HepG2 (cell line): Measurements from ENCODE around the gene NFASC. TPM values are rescaled to one million over a fixed set of nuclear protein-coding genes. Genes with fewer than 3 reads are reported as not detected.

ENCODE experiments used
- ATAC-seq: fragments of 200-7000 bp; cut with Tn5 transposase; 3 replicates; pipeline ENCODE4 v1.9.1; 2020; ENCODE audit warnings: mild to moderate bottlenecking, moderate library complexity
- BruUV-seq: library from RNA; stranded (reverse); fragments of 400-500 nt; replicated peaks from 2 replicates; lab custom pipeline; 2021; lab: Mats Ljungman, UMichigan
- CTCF ChIA-PET: fragments of 300-600 bp; formaldehyde crosslinking; extraction: SDS; loops from one replicate; lab custom pipeline; 2021; ENCODE audit warnings: low total read pairs, inconsistent platforms, low intra/inter-chr PET ratio; lab: Yijun Ruan, JAX
- POLR2A ChIA-PET: fragments of 350-600 bp; sonication (Branson Sonifier 250); formaldehyde crosslinking; loops from one replicate; lab custom pipeline; 2020; ENCODE audit warnings: antibody characterized with exemption, inconsistent platforms; lab: Yijun Ruan, JAX
- DNase-seq: peaks from one replicate; pipeline ENCODE4 v3.0.0-alpha.2; 2015; ENCODE audit warnings: low spot score
- FAIRE-seq: peaks from 3 replicates; lab custom pipeline; 2011; peaks lifted over from hg19 to GRCh38; lab: Jason Lieb, UNC
- H2AFZ ChIP-seq: one replicate; pipeline ENCODE4 v1.6.1; 2011; ENCODE audit warnings: low read length, inconsistent platforms
- H3K27ac ChIP-seq: fragments of 300-600 bp; 3 replicates; pipeline ENCODE4 v1.8.0; 2011; ENCODE audit warnings: mixed run types, mild to moderate bottlenecking, mixed read lengths, low read length, inconsistent platforms; ENCODE audit not compliant: insufficient read depth; ENCODE audit errors: extremely low read length
- H3K27me3 ChIP-seq, 2 experiments: fragments of 200-600 bp in 1 of 2; 2 replicates in 1 of 2; 3 replicates in 1 of 2; pipeline versions ENCODE4 v1.6.0 to v1.8.0; 2011; ENCODE audit warnings: low read length in 2 of 2, mild to moderate bottlenecking in 2 of 2, moderate library complexity in 2 of 2, inconsistent platforms in 1 of 2; ENCODE audit not compliant: insufficient read depth in 2 of 2, control insufficient read depth in 1 of 2
- H3K36me3 ChIP-seq, 2 experiments: fragments of 200-600 bp in 1 of 2; replicated peaks in 1 of 2; 2 replicates in 1 of 2; 3 replicates in 1 of 2; pipeline versions ENCODE4 v1.5.1 to v1.8.0; 2011; ENCODE audit warnings: low read length in 2 of 2, inconsistent platforms in 1 of 2; ENCODE audit not compliant: insufficient read depth in 2 of 2, control insufficient read depth in 1 of 2
- H3K4me1 ChIP-seq: 2 replicates; pipeline ENCODE4 v1.5.1; 2012; ENCODE audit warnings: low read length, inconsistent platforms; ENCODE audit not compliant: insufficient read depth
- H3K4me2 ChIP-seq: 2 replicates; pipeline ENCODE4 v1.6.0; 2011; ENCODE audit warnings: low read depth, low read length, inconsistent platforms
- H3K4me3 ChIP-seq, 3 experiments: fragments of 200-600 bp in 1 of 3; sonication (generic), shearing (Covaris generic) in 1 of 3; replicated peaks in 1 of 3; 2 replicates each; pipeline ENCODE4 v1.5.1; 2011 to 2016; ENCODE audit warnings: low read length in 3 of 3, inconsistent platforms in 2 of 3, low read depth in 2 of 3, mild to moderate bottlenecking in 2 of 3, control low read depth in 1 of 3, mixed read lengths in 1 of 3; ENCODE audit not compliant: insufficient read depth in 1 of 3
- H3K79me2 ChIP-seq: one replicate; pipeline ENCODE4 v1.6.1; 2011; ENCODE audit warnings: low read length, inconsistent platforms; ENCODE audit not compliant: insufficient read depth
- H3K9ac ChIP-seq: 2 replicates; pipeline ENCODE4 v1.6.0; 2011; ENCODE audit warnings: mild to moderate bottlenecking, low read depth, low read length, inconsistent platforms; ENCODE audit not compliant: insufficient read depth
- H3K9me3 ChIP-seq: 2 replicates; pipeline ENCODE4 v1.5.1; 2012; ENCODE audit warnings: mild to moderate bottlenecking, low read length
- H4K20me1 ChIP-seq: 2 replicates; pipeline ENCODE4 v1.6.0; 2011; ENCODE audit warnings: inconsistent platforms, mild to moderate bottlenecking, low read length, moderate library complexity; ENCODE audit not compliant: insufficient read depth
- CHCHD3 ChIP-seq: sonication (generic); formaldehyde crosslinking; IDR thresholded peaks from 2 replicates; pipeline ENCODE4 v1.8.0; 2022; ENCODE audit warnings: mild to moderate bottlenecking, missing genetic modification reagents, moderate library complexity
- GATA4 ChIP-seq: sonication (generic); IDR thresholded peaks from 2 replicates; pipeline ENCODE4 v1.6.1; 2016; ENCODE audit warnings: antibody characterized with exemption, low read depth, borderline replicate concordance
- NFE2L2 ChIP-seq: fragments of 150-350 bp; IDR thresholded peaks from 2 replicates; pipeline ENCODE4 v1.6.1; 2014; ENCODE audit warnings: low read length
- REPIN1 ChIP-seq: sonication (generic); formaldehyde crosslinking; IDR thresholded peaks from 2 replicates; pipeline ENCODE4 v1.8.0; 2022; ENCODE audit warnings: missing genetic modification reagents, low read depth, mild to moderate bottlenecking, borderline replicate concordance
- RFXANK ChIP-seq: IDR thresholded peaks from 2 replicates; pipeline ENCODE4 v1.6.1; 2016
- RFXAP ChIP-seq: sonication (generic); formaldehyde crosslinking; IDR thresholded peaks from 2 replicates; pipeline ENCODE4 v1.4.0; 2020; ENCODE audit warnings: missing genetic modification reagents, borderline replicate concordance
- ZNF205 ChIP-seq: IDR thresholded peaks from 2 replicates; pipeline ENCODE4 v1.6.1; 2018; ENCODE audit warnings: missing biosample characterization, missing genetic modification reagents
- ZNF224 ChIP-seq: sonication (generic); formaldehyde crosslinking; IDR thresholded peaks from 2 replicates; pipeline ENCODE4 v1.5.0; 2020; ENCODE audit warnings: mild to moderate bottlenecking, missing genetic modification reagents
- ZNF547 ChIP-seq: sonication (generic); formaldehyde crosslinking; IDR thresholded peaks from 2 replicates; pipeline ENCODE4 v1.5.1; 2020; ENCODE audit warnings: mild to moderate bottlenecking, missing genetic modification reagents
- WGBS: methylation state at CpG from one replicate; pipeline ENCODE4 v1.1.6; 2017; ENCODE audit warnings: low lambda C conversion rate; 5-methylcytosine and 5-hydroxymethylcytosine counted together
- in situ Hi-C: cut with HindIII; loops from 2 replicates; pipeline ENCODE4 v1.10.0; 2017; ENCODE audit warnings: low pct_unique_long_range_greater_than_20kb; ENCODE audit not compliant: extremely low pct_ligation_motif_present
- intact Hi-C: fragments of 100-400 bp; cut with micrococcal nuclease; formaldehyde crosslinking; loops from one replicate; pipeline ENCODE4 v1.10.0; 2022; ENCODE audit not compliant: unreplicated experiment
- polyA plus RNA-seq, 8 experiments: library from polyadenylated mRNA; depleted of rRNA in 3 of 8; stranded (reverse) in 7 of 8; unstranded in 1 of 8; fragments of >200 nt; fragmentation: Illumina TruSeq in 4 of 8; extraction: Trizol in 4 of 8; gene quantifications; 2 replicates each; pipeline versions ENCODE4 v1.2.1 to v1.2.3, GENCODE V29; 2011 to 2016; ENCODE audit warnings: low read depth in 4 of 8, missing spikeins in 1 of 8, mixed read lengths in 1 of 8; ENCODE audit not compliant: insufficient read depth in 1 of 8
- total RNA-seq, 5 experiments: library from RNA; depleted of rRNA; stranded (reverse); fragments of >200 nt; fragmentation: Illumina TruSeq; extraction: Trizol; gene quantifications; 2 replicates each; pipeline ENCODE4 v1.2.3, GENCODE V29; 2016; ENCODE audit warnings: low read depth in 1 of 5

The NFASC gene
- total and polyA plus RNA-seq, 2 of the 13 experiments (the other 11 are each of a cell fraction or from before 2014, with no cell fraction given) = not detected

DNA sequence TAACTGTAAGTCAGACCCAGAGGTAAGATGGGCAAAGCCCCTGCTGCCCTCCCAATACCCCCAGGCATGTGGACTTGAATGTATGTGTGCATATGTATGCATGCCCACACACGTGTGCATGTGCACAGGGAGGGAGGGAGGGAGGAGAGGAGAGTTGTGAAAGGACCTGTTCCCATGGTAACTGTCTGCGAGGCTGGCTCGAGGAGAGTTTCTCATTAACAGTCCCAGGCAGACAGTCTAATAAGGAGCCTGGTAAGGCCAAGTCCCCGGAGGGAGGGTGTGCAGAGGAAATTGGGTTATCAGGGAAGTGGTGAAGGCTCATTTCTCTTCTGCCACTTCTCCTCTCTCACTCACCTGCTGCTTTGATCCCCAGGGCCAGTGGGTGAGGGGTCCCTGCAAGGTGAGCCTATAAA, 74.9 kb downstream of the NFASC start:
- Histone ChIP-seq H3K79me2 (no peaks in the 10 kb centered on the region), H3K36me3 (no peaks in the 10 kb centered on the region), H4K20me1 (no peaks in the 10 kb centered on the region), H3K9ac (no peak overlapping the region), H3K4me3 (no peak overlapping the region), H3K4me2 (no peak overlapping the region), H3K27ac (no peak overlapping the region), H3K9me3 (no peaks in the 10 kb centered on the region), H3K4me1 (peaks cover 9% of the 10 kb centered on the region; the same call in 1 of the 2 replicates), H3K27me3 (peaks cover 0 to 14% of the 10 kb centered on the region in 2 experiments; a peak in 2 of 5 replicates), H2AFZ (no peak overlapping the region)
- intact Hi-C loops = no loop called here
- ChIA-PET POLR2A (no interaction called here), CTCF (no interaction called here)
- WGBS = 0% methylated on average over 4 of the region's 4 CpGs
- TF ChIP-seq CHCHD3 (CRISPR knock-in tag) (no peak), RFXAP (no peak), ZNF205 (CRISPR knock-in tag) (no peak)
- FAIRE-seq (no peak), DNase-seq (no peak), ATAC-seq (no peak)
- BruUV-seq = no TSS peak
- in situ Hi-C loops = no loop called here

DNA sequence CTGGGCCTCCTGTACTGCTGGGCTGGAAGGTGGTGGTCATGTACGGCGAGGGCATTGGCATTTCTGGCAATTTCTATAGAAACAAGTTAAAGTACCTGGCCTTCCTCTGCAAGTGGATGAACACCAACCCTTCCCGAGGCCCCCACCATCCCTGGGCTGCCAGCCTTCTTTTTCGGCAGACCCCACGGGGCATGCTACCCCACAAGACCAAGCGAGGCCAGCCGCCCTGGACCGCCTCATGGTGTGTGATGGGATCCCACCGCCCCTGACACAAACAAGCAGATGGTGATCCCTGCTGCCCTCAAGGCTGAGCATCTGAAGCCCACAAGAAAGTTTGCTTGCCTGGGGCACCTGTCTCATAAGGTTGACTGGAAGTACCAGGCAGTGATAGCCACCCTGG, 76.0 kb downstream of the NFASC start:
- TF ChIP-seq GATA4 (no peak), NFE2L2 (no peak), ZNF547 (CRISPR knock-in tag) (no peak), ZNF224 (CRISPR knock-in tag) (no peak), REPIN1 (CRISPR knock-in tag) (no peak), RFXANK (no peak)
- Histone ChIP-seq H3K27ac (no peak overlapping the region), H3K4me1 (peaks cover 9% of the 10 kb centered on the region; the same call in 1 of the 2 replicates), H3K79me2 (no peaks in the 10 kb centered on the region), H3K36me3 (no peaks in the 10 kb centered on the region), H2AFZ (no peak overlapping the region), H3K27me3 (peaks cover 2 to 14% of the 10 kb centered on the region in 2 experiments; a peak in 3 of 5 replicates), H3K9ac (no peak overlapping the region), H3K4me3 (no peak overlapping the region), H4K20me1 (no peaks in the 10 kb centered on the region), H3K9me3 (no peaks in the 10 kb centered on the region), H3K4me2 (no peak overlapping the region)
- CTCF ChIA-PET = no interaction called here
- WGBS = 53% methylated on average over 8 of the region's 9 CpGs
- FAIRE-seq = no peak
- POLR2A ChIA-PET = no interaction called here
- no peak for ATAC-seq
- in situ Hi-C loops (no loop called here), intact Hi-C loops (no loop called here)
- DNase-seq = no peak
- no TSS peak for BruUV-seq
